ENCODE data around the gene KCNJ15.
"Not testable (repeated sequence)": the region's sequence is repeated elsewhere in the genome, so short reads cannot be mapped to it uniquely, and the experiment has no call there.

KCNJ15 gene

DNA sequence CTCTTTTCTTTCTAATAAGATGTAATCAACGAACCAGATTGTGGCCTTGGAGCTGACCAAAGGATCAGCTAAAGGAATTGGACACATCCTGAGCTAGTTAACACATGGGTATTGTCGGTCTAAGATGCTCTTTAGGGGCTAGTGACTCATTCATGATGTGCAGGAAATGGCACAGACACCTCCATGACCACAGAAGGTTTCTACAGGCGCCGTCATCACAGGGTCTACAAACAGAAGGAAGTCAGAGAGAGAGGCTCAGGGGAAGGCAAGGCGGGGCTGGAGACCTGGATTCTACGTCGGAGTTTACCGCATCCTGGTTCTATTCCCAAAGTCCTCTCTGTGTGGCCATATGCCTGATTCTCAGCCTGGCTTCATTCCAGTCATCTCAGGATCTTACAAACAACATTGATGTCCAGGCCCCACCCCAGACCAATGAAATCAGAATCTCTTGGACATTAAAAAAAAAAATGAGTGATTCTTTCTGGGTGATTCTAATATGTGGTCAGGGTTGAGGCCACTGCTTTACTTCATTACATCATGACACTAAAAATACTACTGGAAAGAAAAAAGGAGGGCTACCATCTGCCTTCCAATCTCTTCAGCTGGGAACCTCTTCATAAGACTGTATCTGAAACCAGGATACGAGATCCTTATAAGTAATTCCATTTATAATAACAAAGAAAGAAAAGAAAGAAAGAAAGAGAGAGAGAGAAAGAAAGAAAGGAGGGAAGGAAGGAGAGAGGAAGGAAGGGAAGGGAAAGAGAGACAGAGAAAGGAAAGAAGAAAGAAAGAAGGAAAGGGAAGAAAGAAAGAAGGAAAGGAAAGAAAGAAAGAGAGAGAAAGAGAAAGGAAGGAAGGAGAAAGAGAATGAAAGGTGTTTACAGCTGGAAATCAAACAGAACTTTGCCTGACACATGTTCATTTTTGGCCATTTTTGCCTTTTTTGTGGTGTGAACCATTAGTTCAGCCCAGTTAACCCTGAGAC, 11.6 kb upstream of the KCNJ15 start:
- DNase-seq = peak; percentile 98

DNA sequence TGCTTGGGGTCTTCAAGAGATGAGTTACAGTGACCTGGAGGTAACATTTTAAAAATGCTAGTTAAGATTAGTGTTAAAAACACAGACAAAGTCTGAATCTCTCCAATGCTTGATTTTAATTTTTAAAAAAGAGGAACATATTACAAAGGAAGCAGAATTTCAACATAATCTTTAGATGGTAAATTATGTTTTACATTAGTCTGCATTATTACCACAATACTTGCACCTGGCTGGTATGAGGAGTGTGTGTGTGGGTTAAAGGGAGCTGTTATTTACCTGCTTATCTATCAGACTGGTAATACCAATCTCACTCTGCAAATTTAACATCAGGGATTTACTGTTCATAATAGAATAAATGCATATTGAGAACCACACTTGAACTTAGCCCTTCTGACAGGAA, 10.3 kb upstream of the KCNJ15 start:
- DNase-seq = no peak

DNA sequence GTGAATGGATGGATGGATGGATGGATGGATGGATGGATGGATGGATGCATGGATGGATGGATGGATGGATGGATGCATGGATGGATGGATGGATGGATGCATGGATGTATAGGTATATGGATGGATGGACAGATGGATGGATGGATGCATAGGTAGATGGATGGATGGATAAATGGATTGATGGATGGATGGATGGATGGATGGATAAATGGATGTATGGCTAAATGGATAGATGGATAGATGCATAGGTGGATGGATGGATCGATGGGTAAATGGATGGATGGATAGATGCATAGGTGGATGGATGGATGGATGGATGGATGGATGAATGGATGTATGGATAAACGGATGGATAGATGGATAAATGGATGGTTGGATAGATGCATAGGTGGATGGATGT, 9.7 kb upstream of the KCNJ15 start:
- DNase-seq = not testable (repeated sequence)

DNA sequence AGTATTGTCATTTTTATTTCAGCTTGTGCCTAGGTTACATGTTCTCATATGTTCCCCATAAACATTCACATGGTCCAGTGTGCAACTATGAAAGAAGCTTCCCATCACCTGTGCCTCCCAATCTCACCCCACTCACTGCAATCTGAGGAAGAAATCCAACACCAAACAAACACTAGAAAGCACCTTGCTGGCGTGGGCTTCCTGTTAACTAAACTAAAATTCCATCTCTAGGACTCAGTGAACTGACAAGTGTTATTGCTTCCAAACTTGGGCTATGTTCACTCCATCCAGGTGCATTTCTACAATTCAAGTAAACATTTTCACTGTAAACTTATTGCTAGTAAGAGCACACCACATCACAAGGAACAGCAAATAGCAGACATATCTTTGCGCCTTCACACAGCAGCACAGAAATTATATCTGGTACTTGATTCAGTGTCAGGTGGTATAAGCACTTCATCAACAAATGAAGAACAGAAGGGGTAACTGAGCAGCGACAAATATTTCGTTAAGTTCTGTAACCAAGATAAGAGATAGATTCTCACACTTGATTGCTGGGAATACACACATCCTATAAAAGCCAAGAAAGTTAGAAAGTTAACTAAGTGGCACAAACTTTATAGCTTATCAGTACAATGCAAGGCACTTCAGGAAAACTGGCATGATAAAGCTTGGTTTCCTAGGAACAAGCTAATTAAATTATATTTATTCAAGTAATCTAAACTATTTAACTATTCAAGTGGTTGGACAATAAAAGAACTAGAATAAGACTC, 8.9 kb upstream of the KCNJ15 start:
- no peak for DNase-seq

- no peak for DNase-seq
These were observed 7.5 kb upstream of the KCNJ15 start for GRCh38 chr21:38249256-38249655.

DNA sequence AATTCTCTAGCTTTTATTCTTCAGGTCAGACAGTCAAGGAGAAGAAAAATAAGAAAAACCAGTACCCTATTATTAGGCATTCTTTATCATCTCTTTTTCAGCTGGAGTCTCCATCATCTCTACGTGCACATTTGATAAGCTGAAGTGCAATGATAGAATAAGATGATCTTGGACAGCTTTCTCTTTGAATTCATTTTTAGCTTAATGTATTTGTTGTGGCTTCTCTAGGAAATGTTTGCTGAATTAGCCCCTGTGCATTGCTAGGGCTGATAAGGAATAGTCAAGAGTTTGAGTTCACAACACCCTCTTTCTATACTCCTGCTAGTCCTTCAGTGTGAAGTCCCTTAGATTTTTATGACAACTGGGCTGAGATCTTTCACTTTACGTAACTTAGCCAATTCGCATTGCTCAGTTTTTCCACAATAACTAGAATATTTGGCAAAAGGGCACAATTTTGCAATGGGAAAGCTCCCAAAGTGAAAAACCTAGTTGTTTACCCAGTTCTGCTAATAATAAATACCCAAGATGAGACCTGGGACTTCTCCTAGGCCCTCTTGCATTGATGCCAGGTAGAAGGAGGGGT, 7.0 kb upstream of the KCNJ15 start:
- no peak for DNase-seq

DNA sequence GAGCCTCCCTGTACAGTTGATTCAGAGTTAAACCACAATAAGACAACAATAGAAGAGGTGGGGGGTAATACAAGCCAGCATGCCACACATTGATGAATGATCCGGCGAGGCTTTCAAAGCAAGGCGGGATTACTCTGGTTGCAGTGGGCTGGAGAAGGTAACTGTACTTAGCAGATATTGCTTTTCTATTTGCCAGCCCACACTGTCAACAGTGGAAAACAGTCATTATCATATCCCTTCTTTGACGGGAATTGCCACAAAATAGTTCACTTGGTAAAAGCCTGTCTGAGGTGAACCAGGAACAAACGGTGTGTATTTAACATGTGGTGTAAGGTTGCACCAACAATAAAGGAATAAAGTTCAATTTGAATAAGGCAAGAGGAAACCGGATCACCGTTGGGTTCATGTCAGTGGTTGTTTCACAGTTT, 5.8 kb upstream of the KCNJ15 start:
- no peak for DNase-seq

DNA sequence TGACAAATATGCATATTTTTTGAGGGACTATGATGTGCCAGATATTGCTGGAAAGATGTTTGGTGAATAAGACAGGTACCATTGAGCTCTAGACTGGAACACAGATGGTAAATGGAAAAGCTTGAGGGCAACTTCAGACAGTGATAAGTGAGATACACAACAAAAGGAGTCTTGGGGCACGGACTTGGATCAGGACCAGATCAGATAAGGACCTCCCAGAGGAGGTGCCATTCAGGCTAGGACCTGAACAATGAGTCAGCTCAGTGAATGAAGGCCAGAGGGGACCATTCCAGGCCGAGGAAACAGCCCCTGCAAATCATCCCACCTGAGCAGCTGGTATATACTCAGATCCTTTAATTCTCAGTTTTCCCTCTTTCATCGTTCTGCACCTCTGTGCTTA, 1.8 kb upstream of the KCNJ15 start:
- DNase-seq = no peak

DNA sequence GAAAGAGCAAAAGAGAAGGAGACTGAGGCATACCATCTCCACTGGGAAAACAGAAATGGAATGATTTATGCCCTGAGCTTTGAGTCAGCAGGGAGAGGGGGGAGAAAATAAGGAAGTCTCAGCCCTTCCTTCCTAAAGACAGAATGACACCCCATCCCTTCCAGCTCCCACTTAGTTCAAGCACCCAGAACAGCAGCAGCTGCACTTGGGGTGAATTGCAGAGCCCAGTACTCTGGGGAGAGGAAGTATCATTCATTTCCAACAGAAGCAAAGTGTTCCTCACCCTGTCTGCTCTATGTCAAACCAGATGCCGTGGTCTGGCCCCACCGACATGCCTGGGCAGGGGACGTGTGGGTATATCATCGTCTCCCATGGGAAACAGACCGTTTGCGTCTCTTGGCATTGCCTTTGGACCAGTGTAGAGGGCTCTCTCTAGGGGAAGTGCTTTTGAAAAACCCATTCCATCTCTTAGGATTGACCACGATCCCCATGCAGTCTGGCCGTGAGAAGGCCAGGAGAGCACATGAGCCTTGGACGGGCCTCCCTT, 1.1 kb upstream of the KCNJ15 start:
- DNase-seq = no peak

GRCh38 chr21:38257667-38258066, 876 bp downstream of the KCNJ15 start:
- DNase-seq = no peak

GRCh38 chr21:38258521-38259485, 2.0 kb downstream of the KCNJ15 start:
- peak; percentile 88 for DNase-seq

DNA sequence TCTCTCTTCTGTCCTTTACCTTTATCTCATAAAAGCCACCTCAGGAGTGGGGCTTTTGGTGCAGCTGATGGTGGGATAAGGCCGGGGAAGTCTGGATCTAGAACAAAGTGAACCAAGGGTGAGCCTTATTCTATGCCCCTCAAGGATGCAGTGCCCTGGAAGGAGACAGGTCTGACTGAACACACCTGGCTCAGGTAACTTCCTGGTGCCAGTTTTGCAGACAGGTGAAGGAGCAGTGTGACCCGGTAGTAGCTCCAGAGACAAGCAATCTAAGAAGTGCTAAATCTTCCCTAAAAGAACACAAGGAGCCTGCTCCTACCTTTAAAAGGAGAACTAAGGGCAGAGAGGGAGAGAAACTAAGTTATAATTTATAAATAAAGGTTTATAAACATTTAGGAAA, 2.9 kb downstream of the KCNJ15 start:
- no peak for DNase-seq

GRCh38 chr21:38260426-38260825, 3.6 kb downstream of the KCNJ15 start:
- DNase-seq = no peak

GRCh38 chr21:38261851-38262250, 5.1 kb downstream of the KCNJ15 start:
- peak; percentile 50 for DNase-seq

GRCh38 chr21:38263493-38263892, 6.7 kb downstream of the KCNJ15 start:
- peak; percentile 63 for DNase-seq

GRCh38 chr21:38264571-38264970, 7.8 kb downstream of the KCNJ15 start:
- no peak for DNase-seq

DNA sequence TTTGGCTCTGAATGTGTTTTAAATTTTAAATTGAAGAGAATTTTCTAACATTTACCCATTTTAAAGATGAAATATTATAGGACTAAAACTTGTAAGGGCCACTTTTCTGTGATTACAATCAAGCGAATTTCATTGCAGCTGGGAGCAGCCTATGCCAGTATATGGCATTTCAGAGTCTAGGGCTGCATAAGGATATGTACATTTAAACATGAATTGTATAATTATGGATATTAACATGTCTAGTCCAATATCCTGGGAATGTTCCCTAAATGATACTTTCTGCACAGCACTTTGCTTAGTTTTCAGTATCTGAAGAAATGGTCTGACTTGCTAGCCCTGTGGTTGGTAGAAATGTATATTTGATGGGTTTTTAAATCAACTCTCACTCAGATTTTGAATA, 8.4 kb downstream of the KCNJ15 start:
- DNase-seq = no peak

GRCh38 chr21:38266732-38267131, 9.9 kb downstream of the KCNJ15 start:
- peak; percentile 83 for DNase-seq

GRCh38 chr21:38267136-38267755, 10.5 kb downstream of the KCNJ15 start:
- DNase-seq = peak; percentile 76

DNA sequence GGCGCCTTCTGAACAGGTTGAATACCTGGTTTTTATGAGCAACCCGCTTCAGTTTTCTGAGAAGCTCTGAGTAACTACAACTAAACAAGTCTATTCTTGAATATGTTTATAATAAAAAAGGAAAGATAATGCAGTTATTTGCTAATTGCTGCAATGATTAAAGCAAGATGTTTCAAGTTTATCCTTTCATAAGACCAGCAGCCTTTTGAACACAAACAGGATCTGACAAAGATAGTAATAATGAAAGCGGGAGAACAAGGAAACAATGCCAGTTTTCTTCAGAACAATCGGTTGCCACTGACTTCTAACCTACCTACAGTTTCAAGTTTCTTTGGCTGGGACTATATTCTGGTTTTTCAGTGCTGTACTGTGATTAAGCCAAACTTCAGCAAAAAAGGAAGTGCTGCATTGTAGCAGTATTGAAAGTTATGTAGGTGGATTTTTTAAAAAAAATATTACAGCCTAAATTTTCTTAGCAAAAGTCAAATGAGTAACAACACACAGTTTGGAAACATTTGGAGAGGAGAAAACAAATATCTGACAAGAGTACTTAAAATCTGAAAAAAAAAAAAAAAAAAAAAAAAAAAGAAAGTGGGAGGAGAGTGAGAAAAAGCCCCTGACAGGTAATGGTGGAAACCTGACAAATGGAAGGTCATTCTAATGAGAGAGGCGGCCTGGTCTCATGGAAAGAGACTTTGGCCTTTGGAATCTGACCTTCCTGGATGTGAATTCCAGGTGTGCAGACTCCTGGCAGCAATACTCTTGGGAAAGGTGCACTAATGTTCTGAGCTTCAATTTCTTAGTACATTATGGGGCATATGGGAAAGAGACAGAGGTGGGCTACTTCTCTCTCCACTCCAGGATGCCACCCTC, 11.4 kb downstream of the KCNJ15 start:
- DNase-seq = no peak
